ENCODE measurements around the gene DPCD. TPM values are rescaled to one million over a fixed set of nuclear protein-coding genes. Genes with fewer than 3 reads are reported as not detected.

DPCD gene
- total and polyA plus RNA-seq, 2 of the 8 experiments (the other 6 are each of a cell fraction or from before 2014, with no cell fraction given), result 21.2 to 31.4 TPM

DNA sequence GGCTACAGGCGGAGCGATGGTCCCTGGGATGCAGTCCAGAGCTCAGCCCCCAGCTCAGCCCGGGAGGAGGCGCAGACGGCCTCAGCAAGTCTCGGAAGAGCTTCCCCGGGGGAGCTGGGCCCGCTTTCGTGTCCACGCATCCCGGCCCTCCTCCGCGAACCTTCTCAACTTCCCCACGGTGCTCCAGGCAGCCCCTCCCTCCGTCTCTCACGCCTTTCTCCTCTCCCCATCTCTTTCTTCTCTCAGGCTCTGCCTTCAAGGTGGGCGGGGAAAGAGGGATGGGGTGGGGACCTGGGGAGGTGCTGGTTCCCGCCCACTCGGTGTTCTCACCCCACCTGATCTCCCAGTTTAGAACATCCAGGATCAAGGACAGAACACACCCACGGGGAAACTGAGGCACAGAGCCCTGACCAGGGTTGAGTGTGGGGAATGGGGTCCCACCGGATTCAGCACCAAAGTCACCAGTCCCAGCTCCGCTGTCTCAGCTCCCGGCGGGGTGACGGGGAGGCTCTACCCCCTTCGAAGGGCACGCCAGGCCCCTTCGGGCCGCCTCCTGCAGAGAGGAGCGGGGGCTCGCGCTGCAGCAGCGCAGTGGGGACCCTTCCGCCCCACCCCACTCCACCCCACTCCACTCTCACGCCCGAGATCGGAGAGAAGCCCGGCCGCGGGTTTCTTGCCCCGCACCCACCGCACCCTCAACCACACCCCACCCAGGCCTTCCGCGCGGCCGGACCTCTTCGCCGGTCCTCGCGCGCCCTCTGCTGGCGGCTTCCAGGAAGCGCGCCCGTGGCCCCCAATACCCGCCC is 18.3 kb upstream of the DPCD start:
- WGBS, 2 experiments (ENCODE audit: extremely low coverage in 1 of 2, insufficient coverage in 1 of 2, insufficient read length in 1 of 2, insufficient replicate concordance in 2 of 2, low coverage in 1 of 2, low lambda C conversion rate in 2 of 2, missing lambda C conversion rate in 1 of 2), result 8% methylated on average over 19 of the region's 56 CpGs; no CpG with 5 or more reads in 1 of the 2 experiments
- ChIA-PET CTCF (ENCODE audit: partially characterized antibody) (interaction anchor here (0.5 to 5.9 kb wide), 54 partner anchors 11 to 519 kb away, joined by 3 to 65 read pairs (median 4); partner anchors contain the start of genes DPCD, NPM3 and POLL), POLR2A (ENCODE audit: partially characterized antibody) (interaction anchor here (0.7 to 3.6 kb wide), 7 partner anchors 8 to 356 kb away, joined by 3 to 12 read pairs (median 7); partner anchors contain the start of genes DPCD and POLL)
- peaks cover 7 to 73% (median 57%) of the 10 kb centered on the region in 4 experiments for H3K27me3 ChIP-seq (replicated peaks in 1 of 4; ENCODE audit: control insufficient read depth in 3 of 4, extremely low read depth in 1 of 4, insufficient read depth in 3 of 4, low read length in 3 of 4)
- no peak overlapping the region for H2AK5ac ChIP-seq (ENCODE audit: low read depth, low read length)
- H4K5ac ChIP-seq (ENCODE audit: insufficient read length, low read depth, low read length), result no peak overlapping the region
- no peaks in the 10 kb centered on the region for H3K9me3 ChIP-seq (ENCODE audit: insufficient read depth in 2 of 2, low read depth in 1 of 2, low read length in 1 of 2)
- H2AFZ ChIP-seq (ENCODE audit: low read length), result peak overlapping the region; percentile 55; the same call in 1 of the 2 replicates
- peak overlapping the region; percentile 27; the same call in 1 of the 2 replicates for H2BK12ac ChIP-seq (ENCODE audit: low read depth, low read length)
- 0 out of 7 replicates have a peak overlapping the region, but pooled peaks of 2 of the 4 experiments have one; percentile 29 to 33 for H3K9ac ChIP-seq (replicated peaks in 1 of 4; ENCODE audit: extremely low read depth in 1 of 4, low read depth in 3 of 4, low read length in 3 of 4)
- H3K14ac ChIP-seq (ENCODE audit: insufficient read length), result no peak overlapping the region
- no peaks in the 10 kb centered on the region for H3K79me2 ChIP-seq (ENCODE audit: control insufficient read depth in 1 of 2, insufficient read depth in 2 of 2, low read length in 2 of 2)
- H3K36me3 ChIP-seq (ENCODE audit: control insufficient read depth in 2 of 4, insufficient read depth in 4 of 4, low read length in 3 of 4), result no peaks in the 10 kb centered on the region
- 0 out of 2 replicates have a peak overlapping the region, but pooled peaks have one; percentile 71 for H3K18ac ChIP-seq (ENCODE audit: extremely low read depth, low read length)
- peaks cover 0 to 20% (median 10%) of the 10 kb centered on the region in 4 experiments; a peak in 5 of 7 replicates for H3K4me1 ChIP-seq (replicated peaks in 1 of 4; ENCODE audit: control insufficient read depth in 3 of 4, insufficient read depth in 4 of 4, low read length in 3 of 4)
- H2BK120ac ChIP-seq (replicated peaks; ENCODE audit: low read depth, low read length), result no peak overlapping the region
- peaks cover 14% of the 10 kb centered on the region for H3K23me2 ChIP-seq (ENCODE audit: low read depth, low read length)
- peak overlapping the region; percentile 34 to 72 (median 66) for H3K4me3 ChIP-seq (ENCODE audit: extremely low read depth in 1 of 4, insufficient read depth in 2 of 4, low read depth in 3 of 4, low read length in 4 of 4)
- H3K4ac ChIP-seq (replicated peaks; ENCODE audit: insufficient read length, low read depth, low read length), result no peak overlapping the region
- no peaks in the 10 kb centered on the region for H3K79me1 ChIP-seq (ENCODE audit: low read depth, low read length)
- H4K91ac ChIP-seq (replicated peaks; ENCODE audit: insufficient read length, low read length), result peak overlapping the region; percentile 58
- H2BK15ac ChIP-seq (ENCODE audit: low read length), result peak overlapping the region; percentile 5; the same call in 1 of the 2 replicates
- peak overlapping the region; percentile 22 for H3K56ac ChIP-seq (replicated peaks; ENCODE audit: insufficient read length, low read depth, low read length)
- no peak for FAIRE-seq
- peaks cover 0 to 6% of the 10 kb centered on the region in 2 experiments for H4K20me1 ChIP-seq (replicated peaks in 1 of 2; ENCODE audit: control insufficient read depth in 1 of 2, insufficient read depth in 2 of 2, low read length in 2 of 2)
- peak in 1 of 2 experiments; percentile 95 for DNase-seq (ENCODE audit: low read depth in 1 of 2, low spot score in 2 of 2)
- H3K23ac ChIP-seq (ENCODE audit: insufficient read length), result no peak overlapping the region
- no peak overlapping the region for H4K8ac ChIP-seq (ENCODE audit: extremely low read depth, insufficient read depth, low read length)
- H2BK20ac ChIP-seq (ENCODE audit: low read length), result no peak overlapping the region
- H2BK5ac ChIP-seq (ENCODE audit: low read depth, low read length), result peak overlapping the region; percentile 75; the same call in 1 of the 2 replicates
- no peak overlapping the region for H3K27ac ChIP-seq (ENCODE audit: low read depth, low read length)
- H3K4me2 ChIP-seq (ENCODE audit: insufficient read depth in 1 of 2, low read depth in 2 of 2, low read length in 2 of 2), result peak overlapping the region; percentile 71 to 98
- no peak for TF ChIP-seq JUN (IDR thresholded peaks at IDR 0.05; ENCODE audit: low read depth, low read length)
- TF ChIP-seq, protein P1, sequence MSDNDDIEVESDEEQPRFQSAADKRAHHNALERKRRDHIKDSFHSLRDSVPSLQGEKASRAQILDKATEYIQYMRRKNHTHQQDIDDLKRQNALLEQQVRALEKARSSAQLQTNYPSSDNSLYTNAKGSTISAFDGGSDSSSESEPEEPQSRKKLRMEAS (IDR thresholded peaks at IDR 0.05), result peak; percentile 36; the same call in 1 of the 2 replicates
- 0 out of 4 replicates have a peak, but pooled peaks of 1 of the 2 experiments have one; percentile 31 for TF ChIP-seq SIN3A (conservative IDR thresholded peaks at IDR 0.05 in 1 of 2, IDR thresholded peaks at IDR 0.05 in 1 of 2; ENCODE audit: low read depth in 1 of 2, low read length in 2 of 2)
- TF ChIP-seq, protein P2, sequence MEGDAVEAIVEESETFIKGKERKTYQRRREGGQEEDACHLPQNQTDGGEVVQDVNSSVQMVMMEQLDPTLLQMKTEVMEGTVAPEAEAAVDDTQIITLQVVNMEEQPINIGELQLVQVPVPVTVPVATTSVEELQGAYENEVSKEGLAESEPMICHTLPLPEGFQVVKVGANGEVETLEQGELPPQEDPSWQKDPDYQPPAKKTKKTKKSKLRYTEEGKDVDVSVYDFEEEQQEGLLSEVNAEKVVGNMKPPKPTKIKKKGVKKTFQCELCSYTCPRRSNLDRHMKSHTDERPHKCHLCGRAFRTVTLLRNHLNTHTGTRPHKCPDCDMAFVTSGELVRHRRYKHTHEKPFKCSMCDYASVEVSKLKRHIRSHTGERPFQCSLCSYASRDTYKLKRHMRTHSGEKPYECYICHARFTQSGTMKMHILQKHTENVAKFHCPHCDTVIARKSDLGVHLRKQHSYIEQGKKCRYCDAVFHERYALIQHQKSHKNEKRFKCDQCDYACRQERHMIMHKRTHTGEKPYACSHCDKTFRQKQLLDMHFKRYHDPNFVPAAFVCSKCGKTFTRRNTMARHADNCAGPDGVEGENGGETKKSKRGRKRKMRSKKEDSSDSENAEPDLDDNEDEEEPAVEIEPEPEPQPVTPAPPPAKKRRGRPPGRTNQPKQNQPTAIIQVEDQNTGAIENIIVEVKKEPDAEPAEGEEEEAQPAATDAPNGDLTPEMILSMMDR (IDR thresholded peaks at IDR 0.05; ENCODE audit: control extremely low read depth in 1 of 3, insufficient read depth in 1 of 3, low read depth in 1 of 3, low read length in 3 of 3), result peak; percentile 61 to 79 (median 79)
- TF ChIP-seq RAD21 (IDR thresholded peaks at IDR 0.05 in 1 of 2, conservative IDR thresholded peaks at IDR 0.05 in 1 of 2; ENCODE audit: low read depth in 2 of 2, low read length in 2 of 2), result peak; percentile 75 to 85

Data from H1 (cell line).